ENCODE measurements around the gene PYGM. TPM values are rescaled to one million over a fixed set of nuclear protein-coding genes. Genes with fewer than 3 reads are reported as not detected.

The PYGM gene
- total and polyA plus RNA-seq, 2 of the 13 experiments (the other 11 are each of a cell fraction or from before 2014, with no cell fraction given) = 0.11 to 0.12 TPM

DNA sequence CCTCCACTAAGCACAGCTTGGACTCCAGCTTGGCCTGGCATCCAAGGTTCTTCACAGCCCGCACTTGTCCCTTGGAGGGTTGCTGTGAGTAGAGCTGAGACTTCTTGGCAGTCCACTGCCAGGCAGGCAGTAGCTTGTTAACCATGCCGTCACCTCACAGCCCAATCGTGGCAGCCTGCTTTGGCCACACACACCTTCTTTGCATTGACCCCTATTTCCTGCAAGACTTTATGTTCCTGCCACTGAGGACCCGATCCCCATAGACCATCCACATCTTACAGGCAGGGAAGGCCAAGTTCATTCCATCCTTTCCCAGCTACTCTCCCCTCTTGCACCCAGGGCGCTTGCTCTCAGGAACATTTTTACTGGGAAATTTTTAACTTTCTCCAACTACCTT lies 2.5 kb upstream of the PYGM start (continued):
- TF ChIP-seq, protein P1, sequence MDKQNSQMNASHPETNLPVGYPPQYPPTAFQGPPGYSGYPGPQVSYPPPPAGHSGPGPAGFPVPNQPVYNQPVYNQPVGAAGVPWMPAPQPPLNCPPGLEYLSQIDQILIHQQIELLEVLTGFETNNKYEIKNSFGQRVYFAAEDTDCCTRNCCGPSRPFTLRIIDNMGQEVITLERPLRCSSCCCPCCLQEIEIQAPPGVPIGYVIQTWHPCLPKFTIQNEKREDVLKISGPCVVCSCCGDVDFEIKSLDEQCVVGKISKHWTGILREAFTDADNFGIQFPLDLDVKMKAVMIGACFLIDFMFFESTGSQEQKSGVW (CRISPR knock-in tag; IDR thresholded peaks at IDR 0.05; ENCODE audit: borderline replicate concordance) = no peak
- TF ChIP-seq SSRP1 (CRISPR knock-in tag; IDR thresholded peaks at IDR 0.05) (0 out of 2 replicates have a peak, but pooled peaks have one; percentile 14), KDM2A (CRISPR knock-in tag; IDR thresholded peaks at IDR 0.05; ENCODE audit: borderline replicate concordance, low read depth) (0 out of 2 replicates have a peak, but pooled peaks have one; percentile 8)

DNA sequence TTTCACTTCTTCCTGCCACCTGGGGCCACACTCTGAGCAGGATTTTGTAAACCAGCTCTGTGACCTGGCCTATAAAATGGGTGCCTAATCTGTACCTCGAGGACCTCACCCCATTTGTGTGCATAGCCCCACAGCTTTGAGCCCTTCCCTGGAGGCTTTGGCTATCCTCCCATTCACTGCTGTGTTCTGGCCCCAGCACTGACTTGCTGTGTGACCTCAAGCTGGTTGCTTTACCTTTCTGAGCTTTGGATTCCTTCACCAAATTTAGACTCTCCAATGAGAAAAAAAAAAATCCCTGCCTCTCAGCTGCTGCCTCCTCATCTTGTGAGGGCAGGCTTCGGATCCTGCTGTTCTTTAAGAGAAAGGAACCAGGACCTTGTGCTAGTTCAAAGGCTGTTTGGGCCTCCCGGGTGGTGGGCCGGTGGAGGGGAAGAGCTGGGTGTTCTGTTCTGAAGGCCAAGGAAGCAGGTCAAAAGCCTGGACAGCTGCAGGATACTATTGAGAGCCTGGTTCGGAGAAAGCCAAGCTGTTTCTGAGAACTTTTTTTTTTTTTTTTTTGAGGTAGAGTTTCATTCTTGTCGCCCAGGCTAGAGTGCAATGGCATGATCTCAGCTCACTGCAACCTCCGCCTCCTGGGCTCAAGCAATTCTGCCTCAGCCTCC lies 1.1 kb upstream of the PYGM start:
- CTCF ChIA-PET (ENCODE audit: low intra/inter-chr PET ratio, low total read pairs) = no interaction called here
- DNase-seq (ENCODE audit: low spot score) = no peak
- 66% methylated on average over 7 of the region's 7 CpGs for WGBS (ENCODE audit: low lambda C conversion rate)
- no peak overlapping the region for H3K9ac ChIP-seq (ENCODE audit: insufficient read depth, low read depth, low read length)
- no peak overlapping the region for H3K4me2 ChIP-seq (ENCODE audit: low read depth, low read length)
- no peak overlapping the region for H2AFZ ChIP-seq (ENCODE audit: low read length)
- H3K9me3 ChIP-seq (ENCODE audit: low read length) = no peaks in the 10 kb centered on the region
- in situ Hi-C loops (cut with HindIII; ENCODE audit: extremely low pct_ligation_motif_present, low pct_unique_long_range_greater_than_20kb) (no loop called here), intact Hi-C loops (cut with micrococcal nuclease; ENCODE audit: unreplicated experiment) (no loop called here)
- H3K4me1 ChIP-seq (ENCODE audit: insufficient read depth, low read length) = peaks cover 31% of the 10 kb centered on the region
- POLR2A ChIA-PET = interaction anchor here (1.1 to 3.3 kb wide), 2 partner anchors 16 to 18 kb away, joined by 3 to 24 read pairs; partner anchors contain the start of gene SF1
- H3K4me3 ChIP-seq (replicated peaks in 1 of 3; ENCODE audit: insufficient read depth in 1 of 3, low read depth in 2 of 3, low read length in 3 of 3) = no peak overlapping the region
- H3K27me3 ChIP-seq (ENCODE audit: control insufficient read depth in 1 of 2, insufficient read depth in 2 of 2, low read length in 2 of 2) = peaks cover 0 to 6% of the 10 kb centered on the region in 2 experiments; a peak in 1 of 5 replicates
- no TSS peak for BruUV-seq (replicated peaks)
- H3K79me2 ChIP-seq (ENCODE audit: insufficient read depth, low read length) = no peaks in the 10 kb centered on the region
- peaks cover 35% of the 10 kb centered on the region for H4K20me1 ChIP-seq (ENCODE audit: insufficient read depth, low read length)
- TF ChIP-seq, protein P2, sequence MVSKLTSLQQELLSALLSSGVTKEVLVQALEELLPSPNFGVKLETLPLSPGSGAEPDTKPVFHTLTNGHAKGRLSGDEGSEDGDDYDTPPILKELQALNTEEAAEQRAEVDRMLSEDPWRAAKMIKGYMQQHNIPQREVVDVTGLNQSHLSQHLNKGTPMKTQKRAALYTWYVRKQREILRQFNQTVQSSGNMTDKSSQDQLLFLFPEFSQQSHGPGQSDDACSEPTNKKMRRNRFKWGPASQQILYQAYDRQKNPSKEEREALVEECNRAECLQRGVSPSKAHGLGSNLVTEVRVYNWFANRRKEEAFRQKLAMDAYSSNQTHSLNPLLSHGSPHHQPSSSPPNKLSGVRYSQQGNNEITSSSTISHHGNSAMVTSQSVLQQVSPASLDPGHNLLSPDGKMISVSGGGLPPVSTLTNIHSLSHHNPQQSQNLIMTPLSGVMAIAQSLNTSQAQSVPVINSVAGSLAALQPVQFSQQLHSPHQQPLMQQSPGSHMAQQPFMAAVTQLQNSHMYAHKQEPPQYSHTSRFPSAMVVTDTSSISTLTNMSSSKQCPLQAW (CRISPR knock-in tag; IDR thresholded peaks at IDR 0.05) = no peak
- TF ChIP-seq ZFP36 (IDR thresholded peaks at IDR 0.05; ENCODE audit: borderline replicate concordance, low read depth, low read length, partially characterized antibody) (peak; percentile 8), IRF2 (CRISPR knock-in tag; IDR thresholded peaks at IDR 0.05) (no peak), ZFP1 (CRISPR knock-in tag; IDR thresholded peaks at IDR 0.05) (no peak), POLR2A (IDR thresholded peaks at IDR 0.05; ENCODE audit: insufficient read depth in 1 of 2, low read depth in 2 of 2, low read length in 2 of 2) (0 out of 4 replicates have a peak, but pooled peaks of 1 of the 2 experiments have one; percentile 8), POLR2AphosphoS2 (IDR thresholded peaks at IDR 0.05; ENCODE audit: low read depth, low read length) (peak; percentile 85; the same call in 1 of the 2 replicates), POLR2G (IDR thresholded peaks at IDR 0.05; ENCODE audit: low read depth, low read length) (peak; percentile 29; the same call in 1 of the 2 replicates), TCF12 (IDR thresholded peaks at IDR 0.05) (no peak), TCF12 (CRISPR knock-in tag; IDR thresholded peaks at IDR 0.05) (no peak), CBFB (CRISPR knock-in tag; IDR thresholded peaks at IDR 0.05) (no peak), ZMYM3 (CRISPR knock-in tag; IDR thresholded peaks at IDR 0.05) (peak; percentile 85), KDM1A (CRISPR knock-in tag; IDR thresholded peaks at IDR 0.05) (0 out of 2 replicates have a peak, but pooled peaks have one; percentile 19), ZNF768 (CRISPR knock-in tag; IDR thresholded peaks at IDR 0.05) (peak; percentile 97)
- TF ChIP-seq, protein P3, sequence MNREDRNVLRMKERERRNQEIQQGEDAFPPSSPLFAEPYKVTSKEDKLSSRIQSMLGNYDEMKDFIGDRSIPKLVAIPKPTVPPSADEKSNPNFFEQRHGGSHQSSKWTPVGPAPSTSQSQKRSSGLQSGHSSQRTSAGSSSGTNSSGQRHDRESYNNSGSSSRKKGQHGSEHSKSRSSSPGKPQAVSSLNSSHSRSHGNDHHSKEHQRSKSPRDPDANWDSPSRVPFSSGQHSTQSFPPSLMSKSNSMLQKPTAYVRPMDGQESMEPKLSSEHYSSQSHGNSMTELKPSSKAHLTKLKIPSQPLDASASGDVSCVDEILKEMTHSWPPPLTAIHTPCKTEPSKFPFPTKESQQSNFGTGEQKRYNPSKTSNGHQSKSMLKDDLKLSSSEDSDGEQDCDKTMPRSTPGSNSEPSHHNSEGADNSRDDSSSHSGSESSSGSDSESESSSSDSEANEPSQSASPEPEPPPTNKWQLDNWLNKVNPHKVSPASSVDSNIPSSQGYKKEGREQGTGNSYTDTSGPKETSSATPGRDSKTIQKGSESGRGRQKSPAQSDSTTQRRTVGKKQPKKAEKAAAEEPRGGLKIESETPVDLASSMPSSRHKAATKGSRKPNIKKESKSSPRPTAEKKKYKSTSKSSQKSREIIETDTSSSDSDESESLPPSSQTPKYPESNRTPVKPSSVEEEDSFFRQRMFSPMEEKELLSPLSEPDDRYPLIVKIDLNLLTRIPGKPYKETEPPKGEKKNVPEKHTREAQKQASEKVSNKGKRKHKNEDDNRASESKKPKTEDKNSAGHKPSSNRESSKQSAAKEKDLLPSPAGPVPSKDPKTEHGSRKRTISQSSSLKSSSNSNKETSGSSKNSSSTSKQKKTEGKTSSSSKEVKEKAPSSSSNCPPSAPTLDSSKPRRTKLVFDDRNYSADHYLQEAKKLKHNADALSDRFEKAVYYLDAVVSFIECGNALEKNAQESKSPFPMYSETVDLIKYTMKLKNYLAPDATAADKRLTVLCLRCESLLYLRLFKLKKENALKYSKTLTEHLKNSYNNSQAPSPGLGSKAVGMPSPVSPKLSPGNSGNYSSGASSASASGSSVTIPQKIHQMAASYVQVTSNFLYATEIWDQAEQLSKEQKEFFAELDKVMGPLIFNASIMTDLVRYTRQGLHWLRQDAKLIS (CRISPR knock-in tag; IDR thresholded peaks at IDR 0.05) = no peak
- FAIRE-seq = no peak
- no peak overlapping the region for H3K27ac ChIP-seq (ENCODE audit: extremely low read length, insufficient read depth, low read length)
- peaks cover 14 to 29% of the 10 kb centered on the region in 2 experiments for H3K36me3 ChIP-seq (replicated peaks in 1 of 2; ENCODE audit: control insufficient read depth in 1 of 2, insufficient read depth in 2 of 2, low read length in 2 of 2)
- ATAC-seq = peak; percentile 0

Data from HepG2 (cell line).